NCI-H2107 treated with DMSO at 0.1 percent for 48 hours (cell line): ENCODE measurements around the gene LCE1D.
A peak's percentile ranks its signal among the peaks of the same experiment; 100 is the strongest.

Source experiments
- DNase-seq: peaks from one replicate; lab custom pipeline; 2025; ENCODE audit not compliant: unreplicated experiment; lab: John Stamatoyannopoulos, UW

Gene LCE1D

DNA sequence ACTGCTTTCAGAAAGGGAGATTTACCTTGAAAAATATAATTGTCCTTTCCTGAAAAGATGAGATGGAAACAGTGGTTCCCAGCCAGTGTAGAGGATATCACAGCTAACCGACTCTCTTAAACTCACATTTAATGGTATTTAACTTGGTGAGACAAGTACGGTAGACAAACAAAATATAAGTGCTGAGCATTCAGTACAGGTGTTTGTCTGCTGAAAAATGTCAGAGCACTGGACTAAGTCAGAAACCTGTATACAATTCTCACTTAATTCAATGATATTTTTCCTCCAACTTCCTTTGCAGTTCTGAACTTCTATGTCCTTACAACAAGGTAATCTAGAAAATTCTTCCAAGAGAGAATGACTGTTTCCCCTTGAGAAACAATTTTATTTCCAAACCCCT is 15.2 kb downstream of the LCE1D start, which contains the start of gene LCE1B:
LCE1B (plus strand) TSS at position 301 of the 400 bp plus-strand sequence. CDS start 476 bp downstream, outside the sequence.
- no peak for DNase-seq

GRCh38 chr1:152817309-152817708 is 20.8 kb downstream of the LCE1D start:
- no peak for DNase-seq

DNA sequence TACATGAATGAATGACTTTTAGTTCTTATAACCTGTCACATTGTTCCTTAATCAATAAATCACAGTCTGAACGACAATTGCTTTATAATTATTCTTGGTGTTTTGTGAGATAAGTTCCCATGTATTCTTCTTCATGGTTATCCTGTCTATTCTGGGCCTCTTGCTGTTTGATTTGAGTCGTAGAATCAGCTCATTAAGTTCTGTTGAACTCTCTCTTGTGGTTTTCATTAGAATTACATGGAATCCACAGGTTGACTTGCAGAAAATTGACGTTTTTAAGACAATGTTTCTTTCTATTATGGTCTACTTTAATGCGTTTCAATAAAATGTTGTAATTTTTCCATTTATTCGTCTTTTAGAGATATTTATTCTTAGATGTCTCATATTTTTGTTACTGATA is 26.8 kb downstream of the LCE1D start:
- DNase-seq: peak; percentile 9

GRCh38 chr1:152824964-152825363 is 28.4 kb downstream of the LCE1D start:
- no peak for DNase-seq

DNA sequence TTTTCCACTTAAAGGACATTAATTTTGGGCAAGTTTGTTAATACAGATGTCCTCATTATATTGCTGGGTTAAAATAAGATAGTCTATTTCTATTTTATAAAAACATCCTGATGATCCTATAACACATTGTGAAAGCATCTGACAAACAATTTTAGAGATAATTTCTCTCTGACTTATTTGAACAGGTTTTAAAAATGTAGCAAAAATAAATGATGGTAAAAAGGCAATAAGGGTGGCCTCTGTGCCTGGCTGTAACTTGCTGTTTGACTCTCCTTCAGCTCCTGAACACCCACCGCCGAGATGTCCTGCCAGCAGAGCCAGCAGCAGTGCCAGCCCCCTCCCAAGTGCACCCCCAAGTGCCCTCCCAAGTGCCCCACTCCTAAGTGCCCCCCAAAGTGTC is 30.7 kb downstream of the LCE1D start, which contains the start of gene LCE1A:
LCE1A (plus strand) TSS at position 301 of the 400 bp plus-strand sequence; CDS start at position 301, 0 bp downstream.
- DNase-seq: no peak

DNA sequence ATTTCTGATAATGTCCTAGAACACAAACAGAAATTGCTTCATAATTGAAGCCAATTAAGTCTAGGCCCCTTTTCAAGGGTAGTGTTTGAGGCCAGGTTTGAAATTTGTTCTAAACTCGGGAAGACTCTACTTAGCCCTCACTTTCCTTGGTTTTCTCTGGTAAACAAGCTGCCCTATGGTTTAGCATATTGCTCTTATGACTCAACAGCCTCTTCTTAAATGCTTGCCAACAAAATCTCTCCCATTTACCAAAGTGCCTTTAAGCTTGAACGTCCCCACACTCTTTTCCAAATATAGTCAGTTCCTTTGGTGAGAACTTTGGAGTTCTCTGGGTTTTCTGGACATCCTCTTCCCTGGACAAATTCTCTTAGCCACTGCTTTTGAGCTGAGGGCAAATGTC is 40.3 kb downstream of the LCE1D start:
- DNase-seq: no peak

DNA sequence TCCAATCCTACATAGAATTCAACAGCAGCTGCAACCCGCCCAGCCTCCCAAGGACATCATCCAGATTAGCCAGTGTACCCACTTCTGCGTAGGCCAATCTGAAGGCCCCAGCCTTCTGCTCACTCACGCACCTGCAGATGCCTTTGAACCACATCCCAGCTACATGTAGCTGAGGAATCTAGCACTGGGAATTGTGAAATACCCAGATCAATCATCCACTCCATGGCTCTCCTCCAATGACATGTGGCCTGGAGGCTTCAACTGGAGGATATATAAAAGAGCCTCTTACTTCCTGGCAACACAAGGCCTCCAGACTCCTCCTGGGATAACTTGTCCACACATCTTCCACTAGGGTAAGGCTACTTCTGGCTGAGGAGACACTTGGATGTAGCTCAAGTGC is 46.0 kb downstream of the LCE1D start, which contains the start of gene LCE6A:
LCE6A (plus strand) TSS at position 301 of the 400 bp plus-strand sequence. CDS start 665 bp downstream, outside the sequence.
- no peak for DNase-seq
